HG03354 (cell line): ENCODE measurements around the gene CRTC1.

ENCODE experiments used
- ATAC-seq: cut with Tn5 transposase; IDR thresholded peaks from one replicate; pipeline ENCODE4 v1.9.1; 2021; ENCODE audit warnings: mild to moderate bottlenecking; ENCODE audit not compliant: unreplicated experiment, poor library complexity, severe bottlenecking

CRTC1 gene

GRCh38 chr19:18650468-18651041 is 32.9 kb upstream of the CRTC1 start:
- no peak for ATAC-seq

- ATAC-seq, result no peak
Observed at GRCh38 chr19:18651300-18651699, 32.2 kb upstream of the CRTC1 start.

- ATAC-seq, result no peak
Observed at GRCh38 chr19:18651733-18652132, 31.7 kb upstream of the CRTC1 start.

- ATAC-seq, result no peak
Observed at GRCh38 chr19:18653853-18654252, 29.6 kb upstream of the CRTC1 start.

DNA sequence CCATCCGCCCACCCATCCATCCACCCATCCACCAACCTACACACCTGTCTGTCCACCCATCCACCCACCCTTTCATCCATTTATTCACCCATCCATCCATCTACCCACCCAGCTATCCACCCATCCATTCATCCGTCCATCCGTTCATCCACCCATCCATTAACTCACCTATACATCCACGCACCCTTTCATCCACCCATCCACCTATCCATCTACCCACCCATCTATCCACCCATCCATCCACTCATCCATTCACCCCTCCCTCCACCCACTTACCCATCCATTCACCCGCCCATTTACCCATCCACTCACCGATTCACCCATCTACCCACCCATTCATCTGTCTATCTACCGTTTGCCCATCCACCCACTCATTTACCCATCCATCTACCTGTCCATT is 29.0 kb upstream of the CRTC1 start:
- ATAC-seq, result no peak

GRCh38 chr19:18655173-18655844 is 28.2 kb upstream of the CRTC1 start:
- ATAC-seq, result no peak

DNA sequence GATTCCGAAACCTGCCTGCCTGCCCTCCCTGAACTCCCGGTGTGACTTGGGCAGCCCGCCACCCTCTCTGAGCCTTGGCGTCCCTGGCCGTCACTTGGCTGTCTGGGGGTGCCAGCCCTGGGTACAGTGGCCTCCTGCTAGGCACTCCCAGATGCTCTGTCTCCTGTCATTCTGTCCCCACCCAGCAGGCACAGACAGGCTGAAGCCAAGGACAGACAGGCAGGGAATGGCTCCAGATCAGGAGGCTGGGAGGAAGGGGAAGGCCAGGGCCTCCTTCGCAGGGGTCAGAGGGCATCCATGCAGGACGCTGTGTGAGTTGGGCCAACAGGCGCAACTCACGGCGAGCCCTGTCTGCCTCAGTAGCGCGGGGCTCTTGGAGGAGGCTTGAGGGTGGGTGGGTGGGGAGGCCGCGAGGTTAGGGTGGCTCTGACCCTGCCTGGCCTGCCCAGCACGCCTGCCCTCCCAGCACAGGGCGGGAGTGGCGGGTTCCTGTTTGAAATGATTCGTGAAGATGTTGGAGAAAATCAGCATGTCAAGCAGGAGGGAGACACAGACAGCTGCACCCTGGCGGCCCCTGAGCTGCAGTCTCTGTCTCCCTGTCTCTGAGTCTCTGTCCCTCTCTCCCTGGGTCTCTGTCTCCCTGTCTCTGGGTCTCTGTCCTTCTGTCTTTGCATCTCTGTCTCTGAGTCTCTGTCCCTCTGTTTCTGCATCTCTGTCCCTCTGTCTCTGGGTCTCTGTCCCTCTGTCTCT is 27.0 kb upstream of the CRTC1 start:
- ATAC-seq, result no peak

DNA sequence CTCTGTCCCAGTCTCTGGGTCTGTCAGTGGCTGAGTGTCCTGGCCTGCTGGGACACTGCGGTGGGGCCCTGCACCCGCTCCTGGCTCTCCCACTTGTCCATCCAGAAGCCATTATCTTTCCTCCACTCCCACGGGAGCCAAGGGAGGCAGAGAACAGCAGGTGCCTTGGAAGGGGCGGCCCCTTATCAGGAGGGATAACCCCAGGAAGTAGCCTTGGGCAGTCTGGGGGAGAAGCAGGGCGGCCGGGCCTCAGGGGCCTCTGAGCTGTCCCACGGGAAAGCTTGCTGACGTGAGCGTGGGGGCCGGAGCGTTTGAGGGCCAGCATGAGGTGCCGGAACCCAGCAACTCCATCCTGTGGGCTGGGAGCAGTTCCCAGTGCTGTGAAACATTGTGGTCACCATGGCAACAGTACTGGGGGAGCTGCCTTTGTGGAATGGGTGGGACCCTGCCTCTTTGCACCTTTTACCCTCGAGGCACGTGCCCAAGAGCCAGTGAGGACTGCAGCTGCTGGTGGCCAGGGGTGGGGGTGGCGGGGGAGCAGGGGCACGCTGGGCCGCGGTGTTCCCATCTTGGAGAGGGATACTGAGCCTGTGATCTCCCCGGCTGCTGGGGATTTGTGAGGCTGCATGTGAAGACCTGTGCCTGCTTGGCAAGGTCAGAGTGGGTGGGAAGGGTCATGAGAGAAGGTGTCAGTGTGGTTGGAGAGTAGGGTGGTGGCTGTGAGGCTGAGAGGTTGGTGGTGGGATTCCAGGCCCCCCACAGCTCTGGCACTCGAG is 25.7 kb upstream of the CRTC1 start:
- ATAC-seq, result no peak

DNA sequence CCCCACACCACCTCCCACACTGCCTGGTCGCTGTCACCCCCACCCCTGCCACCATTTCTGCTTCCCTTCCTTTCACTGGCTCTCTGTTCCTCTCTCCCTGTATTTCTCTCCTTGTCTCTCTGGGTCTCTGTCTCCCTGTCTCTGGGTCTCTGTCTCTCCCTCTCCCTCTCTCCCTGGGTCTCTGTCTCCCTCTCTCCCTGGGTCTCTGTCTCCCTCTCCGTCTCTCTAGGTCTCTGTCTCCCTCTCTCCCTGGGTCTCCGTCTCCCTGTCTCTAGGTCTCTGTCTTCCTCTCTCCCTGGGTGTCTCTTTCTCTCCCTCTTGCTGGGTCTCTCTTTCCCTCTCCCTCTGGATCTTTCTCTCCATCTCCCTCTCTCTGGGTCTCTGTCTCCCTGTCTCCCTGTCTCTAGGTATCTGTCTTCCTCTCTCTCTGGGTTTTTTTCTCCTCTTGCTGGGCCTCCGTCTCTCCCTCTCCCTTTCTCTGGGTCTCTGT is 25.1 kb upstream of the CRTC1 start:
- ATAC-seq, result no peak

DNA sequence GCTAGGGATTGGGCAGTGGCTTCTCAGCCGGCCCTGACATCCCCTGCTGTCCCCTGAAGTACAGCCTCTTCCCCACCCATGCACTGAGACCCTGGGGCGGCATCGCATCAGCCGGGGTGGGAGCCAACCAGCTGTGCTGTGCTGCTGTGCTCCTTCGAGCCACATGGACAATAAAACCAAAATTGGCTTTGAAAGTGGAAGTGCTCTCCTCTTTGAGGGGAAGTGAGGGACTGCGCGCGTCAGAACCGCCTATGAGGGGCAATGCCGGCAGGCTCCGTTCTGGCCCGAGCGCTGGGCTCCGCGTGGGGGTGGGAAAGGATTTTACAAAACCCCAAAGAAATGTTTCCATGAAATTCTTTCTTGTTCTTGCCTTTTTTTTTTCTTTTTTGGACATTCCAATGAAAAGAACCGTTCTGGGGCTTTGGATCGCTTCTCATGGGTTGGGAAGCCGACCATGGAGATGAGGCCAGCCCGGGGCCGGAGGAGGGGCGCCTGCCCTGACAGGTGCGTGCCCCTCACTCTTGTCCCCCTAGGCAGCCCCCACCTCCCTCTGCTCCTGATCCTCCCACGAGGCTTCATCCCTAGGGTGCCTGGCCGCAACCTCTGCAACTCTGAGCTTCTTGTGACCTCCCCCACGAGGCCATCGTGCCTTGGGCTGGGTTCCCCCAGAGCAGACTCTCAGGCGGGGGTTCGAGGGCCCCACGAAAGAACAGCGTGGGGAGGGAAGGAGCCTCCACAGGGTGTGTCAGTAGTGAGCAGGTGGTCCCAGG is 24.0 kb upstream of the CRTC1 start:
- ATAC-seq, result no peak

DNA sequence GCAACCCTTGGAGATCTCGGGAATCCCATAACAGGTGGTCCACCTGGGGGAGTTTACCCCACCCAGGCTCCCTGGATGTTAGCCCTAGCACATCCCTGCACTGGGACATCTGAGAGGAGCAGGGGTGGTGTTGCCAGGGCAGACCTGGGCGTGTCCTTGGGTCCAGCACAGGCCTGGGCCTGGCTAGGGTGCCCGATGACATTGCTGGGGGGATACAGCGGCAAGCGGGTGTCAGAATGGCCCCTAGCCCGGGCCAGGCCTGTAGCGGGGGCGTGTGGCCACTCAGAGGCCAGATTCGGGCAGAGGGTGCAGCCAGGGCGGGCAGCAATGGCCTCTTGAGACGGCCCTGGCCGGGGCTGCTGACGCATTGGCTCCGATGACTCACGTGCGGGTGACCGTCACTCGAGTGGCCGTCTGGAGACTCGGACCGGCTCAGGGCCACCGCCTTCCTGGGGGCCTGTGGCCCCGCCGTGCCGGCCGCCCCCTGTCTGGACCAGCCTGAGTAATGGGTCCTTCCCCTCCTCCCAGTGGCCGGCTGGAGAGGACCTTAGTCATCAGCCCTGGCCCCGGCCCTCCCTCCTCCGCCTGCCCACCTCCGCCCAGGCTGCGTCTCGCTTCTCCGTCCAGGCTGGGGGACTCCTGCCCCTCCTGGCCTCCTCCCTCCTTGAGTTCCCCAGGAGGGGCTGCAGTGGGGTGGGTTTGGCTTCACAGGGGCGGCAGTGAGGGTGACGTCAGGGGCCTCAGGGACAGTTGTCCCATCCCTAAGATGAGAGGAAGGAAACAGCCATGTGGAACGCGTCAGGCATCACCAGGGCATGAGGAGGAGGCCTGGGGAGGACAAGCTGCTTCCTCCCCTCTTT is 23.2 kb upstream of the CRTC1 start:
- no peak for ATAC-seq

DNA sequence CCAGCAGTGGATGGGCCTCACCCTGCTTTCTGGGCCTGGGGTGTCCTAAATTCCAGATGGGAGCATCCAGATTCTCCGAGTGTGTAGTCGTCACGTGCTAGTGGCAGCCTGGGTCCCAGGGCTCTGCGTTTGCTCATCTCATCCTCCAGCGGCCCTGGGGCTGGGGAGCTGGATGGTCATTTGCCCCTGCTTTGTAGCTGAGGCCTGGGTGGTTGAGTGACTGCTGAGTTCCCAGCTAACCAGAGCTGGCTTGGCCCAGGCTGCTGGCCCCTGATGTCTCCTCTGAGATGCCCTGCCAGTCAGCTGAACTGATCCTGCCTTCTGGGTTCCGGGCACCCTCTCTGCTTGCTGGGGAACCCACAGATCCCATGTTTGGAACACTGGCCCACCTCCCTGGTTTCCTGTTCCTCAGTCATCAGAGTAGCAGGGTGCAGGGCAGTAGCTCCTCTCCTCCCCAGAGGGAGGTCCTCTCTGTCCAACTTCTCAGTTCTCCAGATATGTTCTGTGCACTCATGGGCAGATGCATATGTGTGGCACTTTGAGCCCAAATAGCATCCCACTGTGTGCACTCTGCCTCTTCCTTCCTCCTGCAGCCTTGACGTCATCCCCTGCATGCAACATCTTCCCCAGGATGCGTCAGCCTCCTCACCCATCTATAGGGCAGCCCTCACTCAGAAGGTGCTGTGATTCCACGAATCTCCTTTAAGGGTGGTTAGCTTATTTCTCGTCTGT is 22.4 kb upstream of the CRTC1 start:
- no peak for ATAC-seq

- ATAC-seq, result no peak
Observed at GRCh38 chr19:18662972-18663732, 20.3 kb upstream of the CRTC1 start.

GRCh38 chr19:18663940-18664530 is 19.4 kb upstream of the CRTC1 start:
- ATAC-seq, result no peak

DNA sequence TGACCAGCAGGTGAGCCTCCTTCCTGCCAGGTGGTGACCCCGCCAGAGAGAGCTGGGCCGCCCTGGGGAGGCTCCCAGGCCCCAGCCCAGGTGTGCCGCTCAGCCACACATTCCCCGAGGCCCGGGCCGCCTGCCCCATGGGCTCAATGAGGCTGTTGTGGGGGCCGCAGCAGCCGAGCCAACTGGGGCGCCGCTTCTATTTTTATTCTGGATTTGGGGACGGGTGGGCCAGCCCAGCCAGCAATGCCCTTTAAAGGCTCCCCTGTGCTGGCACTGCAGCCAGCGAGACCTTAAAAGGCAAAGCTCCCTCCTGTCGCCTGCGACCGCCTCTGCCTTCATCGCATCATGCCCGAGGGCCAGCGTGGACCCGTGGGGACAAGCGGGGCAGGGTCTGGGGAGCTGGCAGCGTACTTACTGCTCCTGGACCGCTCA is 17.7 kb upstream of the CRTC1 start:
- no peak for ATAC-seq

DNA sequence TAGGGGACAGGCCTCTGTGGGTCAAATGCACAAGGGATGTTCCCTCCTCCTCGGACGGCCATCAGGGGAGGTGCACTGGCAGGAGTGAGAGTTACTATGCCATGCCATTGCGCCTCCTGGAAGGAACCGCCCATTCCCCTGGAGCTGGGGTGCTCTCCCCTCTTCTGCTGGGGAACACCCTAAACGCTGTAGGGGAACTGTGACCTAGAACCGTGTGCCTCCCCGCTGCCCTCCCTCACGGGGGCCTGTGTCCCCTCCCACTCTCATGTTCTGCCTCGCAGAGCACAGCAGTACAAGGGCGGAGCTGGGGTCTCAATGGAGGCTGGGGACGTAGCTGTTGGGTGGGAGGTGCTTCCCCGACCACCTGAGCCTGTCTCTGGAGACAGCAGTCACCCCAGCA is 17.2 kb upstream of the CRTC1 start:
- no peak for ATAC-seq

DNA sequence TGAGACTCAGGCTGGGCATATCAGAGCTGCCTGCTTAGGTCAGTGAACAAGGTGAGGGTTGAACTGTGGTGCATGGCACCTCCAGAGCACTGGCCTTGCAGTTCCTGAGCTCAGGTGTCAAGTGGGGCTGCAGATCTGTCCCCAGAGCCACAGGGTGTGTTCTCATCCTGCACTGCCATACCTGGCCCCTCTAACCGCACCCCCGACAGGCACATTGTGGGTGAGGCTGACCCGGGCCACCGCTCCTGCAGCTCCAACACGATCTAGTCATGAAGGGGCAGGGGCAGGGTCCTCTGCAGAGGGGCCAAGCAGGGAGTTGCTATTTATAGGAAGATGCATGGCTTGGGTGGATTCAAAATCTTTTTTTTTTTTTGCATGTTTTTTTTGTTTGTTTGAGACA is 16.7 kb upstream of the CRTC1 start:
- ATAC-seq, result no peak
